GM12878 (cell line): ENCODE measurements around the gene SHC3. TPM values are rescaled to one million over a fixed set of nuclear protein-coding genes. Genes with fewer than 3 reads are reported as not detected.

ENCODE experiments used
- ATAC-seq: fragments of 200-7000 bp; cut with Tn5 transposase; 3 replicates; pipeline ENCODE4 v1.9.1; 2020; ENCODE audit warnings: mild to moderate bottlenecking, moderate library complexity
- BruUV-seq: library from RNA; stranded (reverse); fragments of 400-500 nt; replicated peaks from 2 replicates; lab custom pipeline; 2021; lab: Mats Ljungman, UMichigan
- CTCF ChIA-PET: fragments of 300-600 bp; sonication (Branson Sonifier 250); formaldehyde crosslinking; extraction: SDS; loops from one replicate; lab custom pipeline; 2021; ENCODE audit warnings: inconsistent platforms; lab: Yijun Ruan, JAX
- POLR2A ChIA-PET: fragments of 350-600 bp; formaldehyde crosslinking; extraction: SDS; loops from one replicate; lab custom pipeline; 2021; ENCODE audit warnings: inconsistent platforms; lab: Charles Lee
- RAD21 ChIA-PET: fragments of 300-600 bp; sonication (Branson Sonifier 250); formaldehyde crosslinking; loops from one replicate; lab custom pipeline; 2023; ENCODE audit warnings: antibody characterized with exemption; ENCODE audit not compliant: unreplicated experiment; lab: Charles Lee
- SMC1A ChIA-PET: fragments of 300-600 bp; sonication (Branson Sonifier 250); formaldehyde crosslinking; loops from one replicate; lab custom pipeline; 2023; ENCODE audit not compliant: unreplicated experiment, uncharacterized antibody; lab: Charles Lee
- DNase-seq: peaks from one replicate; pipeline ENCODE4 v3.0.0-alpha.2; 2011; ENCODE audit warnings: low read depth, low spot score
- FAIRE-seq: peaks from 3 replicates; lab custom pipeline; 2011; peaks lifted over from hg19 to GRCh38; lab: Jason Lieb, UNC
- H2AFZ ChIP-seq: 2 replicates; pipeline ENCODE4 v1.6.0; 2011; ENCODE audit warnings: low read depth, low read length, control low read depth; ENCODE audit not compliant: control insufficient read depth
- H3K27ac ChIP-seq: 2 replicates; pipeline ENCODE4 v1.5.1; 2011; ENCODE audit warnings: control low read depth; ENCODE audit not compliant: control insufficient read depth, insufficient read depth
- H3K27me3 ChIP-seq, 2 experiments: replicated peaks in 1 of 2; 2 replicates each; pipeline versions ENCODE4 v1.6.0 to v1.6.1; 2011; ENCODE audit warnings: low read length in 1 of 2; ENCODE audit not compliant: control insufficient read depth in 2 of 2, insufficient read depth in 2 of 2
- H3K36me3 ChIP-seq, 2 experiments: 2 replicates each; pipeline ENCODE4 v1.5.1; 2011; ENCODE audit warnings: low read length in 1 of 2; ENCODE audit not compliant: control insufficient read depth in 2 of 2, insufficient read depth in 2 of 2
- H3K4me1 ChIP-seq: 2 replicates; pipeline ENCODE4 v1.6.1; 2011; ENCODE audit warnings: mild to moderate bottlenecking, low read length, moderate library complexity, mixed read lengths; ENCODE audit not compliant: control insufficient read depth, insufficient read depth
- H3K4me2 ChIP-seq: 2 replicates; pipeline ENCODE4 v1.6.0; 2011; ENCODE audit warnings: control low read depth; ENCODE audit not compliant: control insufficient read depth, insufficient read depth
- H3K4me3 ChIP-seq: fragments of 200-600 bp; sonication (generic); 2 replicates; pipeline ENCODE4 v1.5.1; 2016
- H3K79me2 ChIP-seq: 2 replicates; pipeline ENCODE4 v1.6.0; 2011; ENCODE audit warnings: low read length; ENCODE audit not compliant: control insufficient read depth, insufficient read depth
- H3K9ac ChIP-seq: 2 replicates; pipeline ENCODE4 v1.8.0; 2011; ENCODE audit warnings: low read length, control low read depth, mixed read lengths; ENCODE audit not compliant: control insufficient read depth, insufficient read depth
- H3K9me3 ChIP-seq: replicated peaks from 3 replicates; pipeline ENCODE4 v1.5.1; 2011; ENCODE audit warnings: mild to moderate bottlenecking, low read length; ENCODE audit not compliant: control insufficient read depth, insufficient read depth
- H4K20me1 ChIP-seq: 2 replicates; pipeline ENCODE4 v1.6.0; 2011; ENCODE audit not compliant: control insufficient read depth, insufficient read depth
- BACH1 ChIP-seq: fragments of 450-650 bp; IDR thresholded peaks from 2 replicates; pipeline ENCODE4 v1.6.1; 2017; ENCODE audit warnings: mild to moderate bottlenecking, borderline replicate concordance
- E2F8 ChIP-seq: fragments of 450-650 bp; IDR thresholded peaks from 2 replicates; pipeline ENCODE4 v1.6.1; 2018; ENCODE audit warnings: mild to moderate bottlenecking, low read depth, moderate library complexity; ENCODE audit not compliant: partially characterized antibody
- EGR1 ChIP-seq, 2 experiments: IDR thresholded peaks; 1 replicate in 1 of 2; 2 replicates in 1 of 2; pipeline ENCODE4 v1.6.1; 2011 to 2012; ENCODE audit warnings: low read depth in 2 of 2, low read length in 2 of 2, borderline replicate concordance in 1 of 2, mild to moderate bottlenecking in 1 of 2, moderate library complexity in 1 of 2
- ESRRA ChIP-seq: IDR thresholded peaks from 2 replicates; pipeline ENCODE4 v1.6.1; 2012; ENCODE audit warnings: mild to moderate bottlenecking, low read length, improper control_type of control experiment
- HDAC2 ChIP-seq: fragments of 200-600 bp; sonication (generic); IDR thresholded peaks from 2 replicates; pipeline ENCODE4 v1.6.1; 2017
- IRF5 ChIP-seq: fragments of 450-650 bp; IDR thresholded peaks from 2 replicates; pipeline ENCODE4 v1.6.1; 2017; ENCODE audit warnings: borderline replicate concordance
- MAX ChIP-seq: IDR thresholded peaks from 2 replicates; pipeline ENCODE4 v1.6.1; 2012; ENCODE audit warnings: low read depth, low read length, improper control_type of control experiment
- MTA2 ChIP-seq: fragments of 450-650 bp; IDR thresholded peaks from 2 replicates; pipeline ENCODE4 v1.6.1; 2016; ENCODE audit warnings: low read depth, mild to moderate bottlenecking, moderate library complexity
- NBN ChIP-seq: fragments of 450-650 bp; IDR thresholded peaks from 2 replicates; pipeline ENCODE4 v1.6.1; 2016
- NFXL1 ChIP-seq: fragments of 450-650 bp; IDR thresholded peaks from 2 replicates; pipeline ENCODE4 v1.6.1; 2017; ENCODE audit warnings: antibody characterized with exemption, mild to moderate bottlenecking, borderline replicate concordance
- ZBTB33 ChIP-seq: fragments of 450-650 bp; IDR thresholded peaks from 2 replicates; pipeline ENCODE4 v1.6.1; 2017; ENCODE audit warnings: mild to moderate bottlenecking
- ZBTB4 ChIP-seq: fragments of 450-650 bp; formaldehyde crosslinking; IDR thresholded peaks from 2 replicates; pipeline ENCODE4 v1.4.0; 2022; ENCODE audit warnings: mild to moderate bottlenecking, moderate library complexity
- ZNF207 ChIP-seq: fragments of 450-650 bp; IDR thresholded peaks from 2 replicates; pipeline ENCODE4 v1.6.1; 2014; ENCODE audit warnings: antibody characterized with exemption, mild to moderate bottlenecking, borderline replicate concordance
- ZNF274 ChIP-seq: IDR thresholded peaks from one replicate; pipeline ENCODE4 v1.8.0; 2011; ENCODE audit not compliant: insufficient read length, insufficient read depth
- WGBS: methylation state at CpG from one replicate; pipeline ENCODE4 v1.1.6; 2016; ENCODE audit warnings: low lambda C conversion rate; ENCODE audit not compliant: insufficient replicate concordance, insufficient coverage; ENCODE audit errors: missing lambda C conversion rate; 5-methylcytosine and 5-hydroxymethylcytosine counted together
- in situ Hi-C: fragments of 300-500 bp; cut with MboI; formaldehyde crosslinking; loops from 9 replicates; pipeline ENCODE4 v1.14.3; 2018; ENCODE audit warnings: mixed read lengths
- intact Hi-C: fragments of 100-400 bp; cut with micrococcal nuclease; formaldehyde crosslinking; loops from one replicate; pipeline ENCODE4 v1.14.2; 2022; ENCODE audit not compliant: unreplicated experiment
- polyA plus RNA-seq, 11 experiments: library from polyadenylated mRNA; depleted of rRNA in 4 of 11; unstranded in 6 of 11; stranded (reverse) in 5 of 11; fragments of >200 nt; fragmentation: Nextera tagmentation in 4 of 11; fragmentation: Illumina TruSeq in 1 of 11; extraction: Ambion mirVana in 4 of 11; extraction: Trizol in 1 of 11; gene quantifications; 1 replicate in 1 of 11; 2 replicates in 10 of 11; pipeline versions ENCODE4 v1.2.1 to v1.2.3, GENCODE V29; 2011 to 2016; ENCODE audit warnings: inconsistent platforms in 2 of 11, missing spikeins in 2 of 11, low read depth in 1 of 11
- total RNA-seq, 4 experiments: library from RNA; depleted of rRNA in 3 of 4; stranded (reverse); fragments of >200 nt in 3 of 4; fragmentation: Illumina TruSeq in 1 of 4; extraction: Trizol in 1 of 4; gene quantifications; 2 replicates each; pipeline versions ENCODE4 v1.2.1 to v1.2.3, GENCODE V29; 2013 to 2021

The SHC3 gene
- total and polyA plus RNA-seq, 10 of the 15 experiments (the other 5 are each of a cell fraction or from before 2014, with no cell fraction given) = 0.01 to 0.06 TPM; not detected in 8

GRCh38 chr9:88986776-88987175 lies 191.8 kb downstream of the SHC3 start (continued):
- TF ChIP-seq E2F8 (no peak), MAX (no peak), EGR1 (IDR thresholded peaks at IDR 0.05; ENCODE audit: borderline replicate concordance in 1 of 2, low read depth in 2 of 2, low read length in 2 of 2) (no peak), BACH1 (no peak), NFXL1 (no peak)

- TF ChIP-seq IRF5 = no peak
- no peak for TF ChIP-seq ESRRA
- no peak for TF ChIP-seq ZNF274
- no peak for TF ChIP-seq ZBTB4
- TF ChIP-seq HDAC2 = no peak
- no peak for TF ChIP-seq ZBTB33
- no peak for TF ChIP-seq MTA2
- TF ChIP-seq ZNF207 = no peak
- TF ChIP-seq NBN = no peak
- TF ChIP-seq, all 136 proteins: peak for 0
- H3K9ac ChIP-seq = no peak overlapping the region
- whole genome bisulfite sequencing = 0% methylated on average over 2 of the region's 2 CpGs
- no peak overlapping the region for H2AFZ ChIP-seq
- CTCF ChIA-PET = no interaction called here
- no peaks in the 10 kb centered on the region; the same call in 1 of the 2 replicates for H3K4me1 ChIP-seq
- H3K4me3 ChIP-seq = no peak overlapping the region
- no peak overlapping the region for H3K4me2 ChIP-seq
- no TSS peak for BruUV-seq
- no peak for FAIRE-seq
- H3K36me3 ChIP-seq = no peaks in the 10 kb centered on the region
- peaks cover 0 to 1% of the 10 kb centered on the region in 2 experiments; a peak in 2 of 4 replicates for H3K27me3 ChIP-seq
- no peaks in the 10 kb centered on the region for H3K79me2 ChIP-seq
- in situ Hi-C loops (no loop called here), intact Hi-C loops (no loop called here)
- H4K20me1 ChIP-seq = no peaks in the 10 kb centered on the region
- SMC1A ChIA-PET = no interaction called here
- H3K9me3 ChIP-seq = no peaks in the 10 kb centered on the region
- H3K27ac ChIP-seq = no peak overlapping the region
- DNase-seq = no peak
- POLR2A ChIA-PET = no interaction called here
- ATAC-seq = no peak
- RAD21 ChIA-PET = no interaction called here
These were observed 193.0 kb downstream of the SHC3 start for GRCh38 chr9:88985616-88986015.
